C4-2B (cell line): ENCODE data around the gene MUTYH.
"Not testable (repeated sequence)": the region's sequence is repeated elsewhere in the genome, so short reads cannot be mapped to it uniquely, and the experiment has no call there.

Source experiments
- ZFX ChIP-seq: fragments of 450-650 bp; IDR thresholded peaks from 2 replicates; pipeline ENCODE4 v1.6.1; 2017
- TF ChIP-seq, protein P1 (sequence below): fragments of 450-650 bp; conservative IDR thresholded peaks from 2 replicates; pipeline ENCODE4 v1.5.1; 2017; ENCODE audit warnings: mild to moderate bottlenecking

DNA sequence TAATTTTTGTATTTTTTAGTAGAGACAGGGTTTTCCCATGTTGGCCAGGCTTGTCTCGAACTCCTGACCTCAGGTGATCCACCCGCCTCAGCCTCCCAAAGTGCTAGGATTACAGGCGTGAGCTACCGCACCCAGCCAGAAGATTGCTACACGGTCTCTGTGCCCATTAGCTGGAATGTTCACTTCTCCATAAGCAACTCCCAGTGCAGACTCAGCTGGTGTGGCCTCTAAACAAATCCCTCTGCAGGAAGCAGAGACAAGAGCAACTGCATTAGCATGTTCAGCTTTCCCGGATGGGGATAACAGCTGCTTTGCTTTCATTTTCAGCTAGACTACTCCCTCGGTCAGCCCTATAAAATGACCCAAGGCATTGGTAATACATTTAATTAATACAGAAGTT, 20.7 kb upstream of the MUTYH start:
- TF ChIP-seq, protein P1, sequence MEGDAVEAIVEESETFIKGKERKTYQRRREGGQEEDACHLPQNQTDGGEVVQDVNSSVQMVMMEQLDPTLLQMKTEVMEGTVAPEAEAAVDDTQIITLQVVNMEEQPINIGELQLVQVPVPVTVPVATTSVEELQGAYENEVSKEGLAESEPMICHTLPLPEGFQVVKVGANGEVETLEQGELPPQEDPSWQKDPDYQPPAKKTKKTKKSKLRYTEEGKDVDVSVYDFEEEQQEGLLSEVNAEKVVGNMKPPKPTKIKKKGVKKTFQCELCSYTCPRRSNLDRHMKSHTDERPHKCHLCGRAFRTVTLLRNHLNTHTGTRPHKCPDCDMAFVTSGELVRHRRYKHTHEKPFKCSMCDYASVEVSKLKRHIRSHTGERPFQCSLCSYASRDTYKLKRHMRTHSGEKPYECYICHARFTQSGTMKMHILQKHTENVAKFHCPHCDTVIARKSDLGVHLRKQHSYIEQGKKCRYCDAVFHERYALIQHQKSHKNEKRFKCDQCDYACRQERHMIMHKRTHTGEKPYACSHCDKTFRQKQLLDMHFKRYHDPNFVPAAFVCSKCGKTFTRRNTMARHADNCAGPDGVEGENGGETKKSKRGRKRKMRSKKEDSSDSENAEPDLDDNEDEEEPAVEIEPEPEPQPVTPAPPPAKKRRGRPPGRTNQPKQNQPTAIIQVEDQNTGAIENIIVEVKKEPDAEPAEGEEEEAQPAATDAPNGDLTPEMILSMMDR, result not testable (repeated sequence)
- TF ChIP-seq ZFX, result not testable (repeated sequence)
